SK-N-MC (cell line): ENCODE measurements around the gene APLF.

Experiments used
- EZH2 ChIP-seq: fragments of 200-600 bp; sonication (generic); IDR thresholded peaks from one replicate; pipeline ENCODE4 v1.6.1; 2017; ENCODE audit warnings: antibody characterized with exemption
- POLR2AphosphoS5 ChIP-seq: IDR thresholded peaks from 2 replicates; pipeline ENCODE4 v1.6.1; 2012; ENCODE audit warnings: mild to moderate bottlenecking, low read depth, low read length, borderline replicate concordance

DNA sequence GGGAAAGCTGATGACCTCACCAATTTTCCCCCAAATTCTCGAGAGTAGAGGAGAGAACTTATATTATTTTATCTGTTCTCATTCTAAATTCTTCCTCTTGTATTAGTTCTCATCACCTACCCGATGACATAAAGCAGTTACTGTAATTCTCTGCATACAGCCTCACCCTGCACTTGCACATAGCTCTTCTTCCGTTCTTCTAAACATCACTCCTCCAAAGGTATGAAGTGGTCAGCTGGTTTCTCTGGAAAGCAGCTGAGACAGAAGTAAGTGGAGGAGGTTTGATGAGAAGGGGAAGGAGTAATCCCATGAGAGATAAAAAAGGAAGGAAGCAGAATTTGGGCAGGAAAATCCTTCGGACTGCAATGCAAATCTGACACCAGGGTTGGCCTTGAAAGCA is 39.3 kb upstream of the APLF start:
- TF ChIP-seq POLR2AphosphoS5 (no peak), EZH2 (no peak)
